Measurements from ENCODE around the gene SORCS1. TPM values are rescaled to one million over a fixed set of nuclear protein-coding genes. Genes with fewer than 3 reads are reported as not detected.

The SORCS1 gene
- total and polyA plus RNA-seq, 2 donors (not counting 1 experiment from before 2014, with no cell fraction given) = not detected

DNA sequence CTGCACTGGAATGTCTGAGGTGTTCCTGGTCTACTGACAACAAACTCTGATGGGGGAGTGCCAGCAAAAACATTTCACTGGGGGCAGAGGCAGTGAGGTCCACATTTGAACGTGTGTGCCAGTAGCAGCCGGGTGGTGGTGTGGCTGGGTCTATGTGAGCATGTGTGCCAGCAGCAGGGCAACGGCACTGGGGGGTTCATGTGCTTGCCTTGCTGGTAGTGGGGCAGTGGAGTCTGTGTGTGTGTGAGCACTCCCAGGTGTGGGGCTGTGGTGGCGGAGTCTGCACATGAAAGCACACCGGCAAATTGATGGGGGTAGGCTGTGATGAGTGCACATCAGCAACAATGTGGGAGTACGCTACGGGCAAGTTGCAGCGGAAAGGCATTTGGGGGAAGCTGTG, 49.4 kb upstream of the SORCS1 start:
- CTCF ChIA-PET = no interaction called here
- no peak for ATAC-seq (ENCODE audit: low read depth)
- TF ChIP-seq, protein P1, sequence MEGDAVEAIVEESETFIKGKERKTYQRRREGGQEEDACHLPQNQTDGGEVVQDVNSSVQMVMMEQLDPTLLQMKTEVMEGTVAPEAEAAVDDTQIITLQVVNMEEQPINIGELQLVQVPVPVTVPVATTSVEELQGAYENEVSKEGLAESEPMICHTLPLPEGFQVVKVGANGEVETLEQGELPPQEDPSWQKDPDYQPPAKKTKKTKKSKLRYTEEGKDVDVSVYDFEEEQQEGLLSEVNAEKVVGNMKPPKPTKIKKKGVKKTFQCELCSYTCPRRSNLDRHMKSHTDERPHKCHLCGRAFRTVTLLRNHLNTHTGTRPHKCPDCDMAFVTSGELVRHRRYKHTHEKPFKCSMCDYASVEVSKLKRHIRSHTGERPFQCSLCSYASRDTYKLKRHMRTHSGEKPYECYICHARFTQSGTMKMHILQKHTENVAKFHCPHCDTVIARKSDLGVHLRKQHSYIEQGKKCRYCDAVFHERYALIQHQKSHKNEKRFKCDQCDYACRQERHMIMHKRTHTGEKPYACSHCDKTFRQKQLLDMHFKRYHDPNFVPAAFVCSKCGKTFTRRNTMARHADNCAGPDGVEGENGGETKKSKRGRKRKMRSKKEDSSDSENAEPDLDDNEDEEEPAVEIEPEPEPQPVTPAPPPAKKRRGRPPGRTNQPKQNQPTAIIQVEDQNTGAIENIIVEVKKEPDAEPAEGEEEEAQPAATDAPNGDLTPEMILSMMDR (IDR thresholded peaks at IDR 0.05) = no peak
- TF ChIP-seq EZH2 (IDR thresholded peaks at IDR 0.05; ENCODE audit: borderline replicate concordance, insufficient read depth, low read depth, low read length, poor library complexity, severe bottlenecking) = no peak
- Histone ChIP-seq H3K9ac (ENCODE audit: low read length) (no peak overlapping the region), H4K20me1 (ENCODE audit: control insufficient read depth, insufficient read depth, low read length, poor library complexity, severe bottlenecking) (no peaks in the 10 kb centered on the region), H3K4me2 (replicated peaks; ENCODE audit: low read depth, low read length, poor library complexity, severe bottlenecking) (no peak overlapping the region), H3K4me1 (ENCODE audit: control insufficient read depth in 2 of 2, insufficient read depth in 2 of 2, low read length in 2 of 2) (no peaks in the 10 kb centered on the region), H3K27me3 (replicated peaks in 1 of 4; ENCODE audit: control extremely low read depth in 1 of 4, control insufficient read depth in 3 of 4, insufficient read depth in 4 of 4, low read length in 3 of 4) (no peaks in the 10 kb centered on the region), H3K36me3 (replicated peaks in 1 of 2; ENCODE audit: control extremely low read depth in 1 of 2, control insufficient read depth in 1 of 2, extremely low read depth in 1 of 2, insufficient read depth in 2 of 2, low read length in 1 of 2) (no peaks in the 10 kb centered on the region), H3K27ac (ENCODE audit: low read length in 2 of 2) (no peak overlapping the region), H3K4me3 (ENCODE audit: control extremely low read depth in 1 of 5, extremely low read depth in 1 of 5, insufficient read depth in 1 of 5, low read depth in 2 of 5, low read length in 4 of 5) (no peak overlapping the region), H2AFZ (ENCODE audit: insufficient read depth, low read depth, low read length, poor library complexity, severe bottlenecking) (no peak overlapping the region), H3K79me2 (ENCODE audit: control insufficient read depth, insufficient read depth, low read length) (no peaks in the 10 kb centered on the region), H3K9me3 (ENCODE audit: control extremely low read depth in 1 of 3, control insufficient read depth in 2 of 3, insufficient read depth in 1 of 3, low read length in 2 of 3) (peaks cover 0 to 13% (median 0%) of the 10 kb centered on the region in 3 donors)
- Mint-ChIP-seq H3K27me3 (no peaks in the 10 kb centered on the region), H3K27ac (no peak overlapping the region), H3K4me3 (no peak overlapping the region), H3K4me1 (no peaks in the 10 kb centered on the region), H3K9me3 (ENCODE audit: insufficient read depth) (no peaks in the 10 kb centered on the region)
- intact Hi-C loops (cut with micrococcal nuclease) = no loop called here
- POLR2A ChIA-PET = no interaction called here
- no peak for DNase-seq
- WGBS (ENCODE audit: insufficient coverage) = 92% methylated on average over 8 of the region's 8 CpGs

DNA sequence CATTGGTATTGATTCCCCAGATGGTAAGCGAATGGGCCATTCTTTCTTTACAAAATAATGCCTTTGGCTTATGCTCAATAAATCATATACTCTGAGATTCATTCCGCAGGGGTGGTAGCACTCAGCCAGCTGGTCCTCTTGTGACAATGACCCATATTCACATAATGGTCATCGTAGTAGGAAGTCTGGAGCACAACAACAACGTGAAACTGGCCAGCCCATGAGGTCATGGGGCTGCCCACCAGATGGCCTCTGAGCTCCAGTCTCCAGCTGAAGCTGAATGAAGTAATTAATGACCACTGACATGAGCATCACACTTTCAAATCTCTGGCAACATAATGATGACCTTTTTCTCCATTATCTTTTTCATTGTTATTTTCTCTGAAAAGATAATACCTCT, 42.3 kb upstream of the SORCS1 start:
- TF ChIP-seq, protein P1 (IDR thresholded peaks at IDR 0.05) = no peak
- TF ChIP-seq EZH2 (IDR thresholded peaks at IDR 0.05; ENCODE audit: borderline replicate concordance, insufficient read depth, low read depth, low read length, poor library complexity, severe bottlenecking) = no peak
- H3K79me2 ChIP-seq (ENCODE audit: control insufficient read depth, insufficient read depth, low read length) = no peaks in the 10 kb centered on the region
- POLR2A ChIA-PET = no interaction called here
- Mint-ChIP-seq H3K4me1 (no peaks in the 10 kb centered on the region), H3K4me3 (no peak overlapping the region), H3K9me3 (ENCODE audit: insufficient read depth) (peaks cover 3% of the 10 kb centered on the region), H3K27me3 (no peaks in the 10 kb centered on the region), H3K27ac (no peak overlapping the region)
- no peaks in the 10 kb centered on the region for H4K20me1 ChIP-seq (ENCODE audit: control insufficient read depth, insufficient read depth, low read length, poor library complexity, severe bottlenecking)
- no peak overlapping the region for H3K4me2 ChIP-seq (replicated peaks; ENCODE audit: low read depth, low read length, poor library complexity, severe bottlenecking)
- no peak overlapping the region for H3K4me3 ChIP-seq (ENCODE audit: control extremely low read depth in 1 of 5, extremely low read depth in 1 of 5, insufficient read depth in 1 of 5, low read depth in 2 of 5, low read length in 4 of 5)
- H3K4me1 ChIP-seq (ENCODE audit: control insufficient read depth in 2 of 2, insufficient read depth in 2 of 2, low read length in 2 of 2) = no peaks in the 10 kb centered on the region
- H3K36me3 ChIP-seq (replicated peaks in 1 of 2; ENCODE audit: control extremely low read depth in 1 of 2, control insufficient read depth in 1 of 2, extremely low read depth in 1 of 2, insufficient read depth in 2 of 2, low read length in 1 of 2) = no peaks in the 10 kb centered on the region
- intact Hi-C loops (cut with micrococcal nuclease) = no loop called here
- DNase-seq = no peak
- WGBS (ENCODE audit: insufficient coverage) = 73% methylated on average over 4 of the region's 4 CpGs
- H3K9ac ChIP-seq (ENCODE audit: low read length) = no peak overlapping the region
- peaks cover 0 to 3% (median 0%) of the 10 kb centered on the region in 3 donors for H3K9me3 ChIP-seq (ENCODE audit: control extremely low read depth in 1 of 3, control insufficient read depth in 2 of 3, insufficient read depth in 1 of 3, low read length in 2 of 3)
- no peak overlapping the region for H2AFZ ChIP-seq (ENCODE audit: insufficient read depth, low read depth, low read length, poor library complexity, severe bottlenecking)
- ATAC-seq (ENCODE audit: low read depth) = no peak
- CTCF ChIA-PET = no interaction called here
- H3K27ac ChIP-seq (ENCODE audit: low read length in 2 of 2) = no peak overlapping the region
- H3K27me3 ChIP-seq (replicated peaks in 1 of 4; ENCODE audit: control extremely low read depth in 1 of 4, control insufficient read depth in 3 of 4, insufficient read depth in 4 of 4, low read length in 3 of 4) = no peaks in the 10 kb centered on the region
